Measurements from ENCODE around the gene LEMD3. TPM values are rescaled to one million over a fixed set of nuclear protein-coding genes. Genes with fewer than 3 reads are reported as not detected.

LEMD3 gene
- total RNA-seq, 1 experiment from 2014 or later: 46.8 TPM

DNA sequence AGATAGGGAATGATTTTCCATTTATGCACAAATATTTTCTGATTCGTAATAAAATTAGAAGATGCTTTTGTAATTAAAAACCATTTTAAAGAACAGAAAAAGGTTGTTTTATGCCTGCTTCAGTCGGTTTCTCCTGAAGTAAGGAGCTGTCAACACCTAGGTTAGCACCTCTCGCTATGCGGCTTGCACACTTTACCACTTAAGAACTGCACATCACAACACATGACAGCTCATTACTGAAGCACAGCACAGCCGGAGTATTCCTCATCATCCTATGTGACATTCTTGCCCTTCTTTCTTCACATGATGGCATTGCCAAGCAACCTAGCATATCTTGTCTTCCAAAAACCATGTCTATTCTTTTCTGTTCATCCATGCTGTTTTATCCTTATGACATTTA lies 42.9 kb upstream of the LEMD3 start:
- no peaks in the 10 kb centered on the region for H3K9me3 Mint-ChIP-seq (ENCODE audit: low read depth, unreplicated experiment)
- H3K27ac Mint-ChIP-seq (ENCODE audit: unreplicated experiment): no peak overlapping the region
- BruUV-seq (replicated peaks): no TSS peak
- TF ChIP-seq, protein P1, sequence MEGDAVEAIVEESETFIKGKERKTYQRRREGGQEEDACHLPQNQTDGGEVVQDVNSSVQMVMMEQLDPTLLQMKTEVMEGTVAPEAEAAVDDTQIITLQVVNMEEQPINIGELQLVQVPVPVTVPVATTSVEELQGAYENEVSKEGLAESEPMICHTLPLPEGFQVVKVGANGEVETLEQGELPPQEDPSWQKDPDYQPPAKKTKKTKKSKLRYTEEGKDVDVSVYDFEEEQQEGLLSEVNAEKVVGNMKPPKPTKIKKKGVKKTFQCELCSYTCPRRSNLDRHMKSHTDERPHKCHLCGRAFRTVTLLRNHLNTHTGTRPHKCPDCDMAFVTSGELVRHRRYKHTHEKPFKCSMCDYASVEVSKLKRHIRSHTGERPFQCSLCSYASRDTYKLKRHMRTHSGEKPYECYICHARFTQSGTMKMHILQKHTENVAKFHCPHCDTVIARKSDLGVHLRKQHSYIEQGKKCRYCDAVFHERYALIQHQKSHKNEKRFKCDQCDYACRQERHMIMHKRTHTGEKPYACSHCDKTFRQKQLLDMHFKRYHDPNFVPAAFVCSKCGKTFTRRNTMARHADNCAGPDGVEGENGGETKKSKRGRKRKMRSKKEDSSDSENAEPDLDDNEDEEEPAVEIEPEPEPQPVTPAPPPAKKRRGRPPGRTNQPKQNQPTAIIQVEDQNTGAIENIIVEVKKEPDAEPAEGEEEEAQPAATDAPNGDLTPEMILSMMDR (IDR thresholded peaks at IDR 0.05; ENCODE audit: unreplicated experiment): no peak
- H3K27me3 Mint-ChIP-seq (ENCODE audit: unreplicated experiment): peaks cover 19% of the 10 kb centered on the region
- CTCF ChIA-PET: interaction anchor here (1.1 to 1.7 kb wide), 2 partner anchors 106 to 330 kb away, joined by 4 to 5 read pairs; no protein-coding TSS in a partner anchor
- H3K4me1 Mint-ChIP-seq (ENCODE audit: low read depth, unreplicated experiment): peaks cover 8% of the 10 kb centered on the region
- H3K4me3 Mint-ChIP-seq (ENCODE audit: low read depth, unreplicated experiment): no peak overlapping the region
- intact Hi-C loops (cut with micrococcal nuclease; ENCODE audit: unreplicated experiment): no loop called here
- H3K36me3 Mint-ChIP-seq (ENCODE audit: insufficient read depth, unreplicated experiment): no peaks in the 10 kb centered on the region
- DNase-seq: no peak

GRCh38 chr12:65133879-65134278 lies 35.5 kb upstream of the LEMD3 start:
- DNase-seq: no peak
- BruUV-seq (replicated peaks): no TSS peak
- H3K36me3 Mint-ChIP-seq (ENCODE audit: insufficient read depth, unreplicated experiment): no peaks in the 10 kb centered on the region
- CTCF ChIA-PET: no interaction called here
- no peaks in the 10 kb centered on the region for H3K4me1 Mint-ChIP-seq (ENCODE audit: low read depth, unreplicated experiment)
- H3K4me3 Mint-ChIP-seq (ENCODE audit: low read depth, unreplicated experiment): no peak overlapping the region
- intact Hi-C loops (cut with micrococcal nuclease; ENCODE audit: unreplicated experiment): no loop called here
- TF ChIP-seq, protein P1 (IDR thresholded peaks at IDR 0.05; ENCODE audit: unreplicated experiment): no peak
- H3K27me3 Mint-ChIP-seq (ENCODE audit: unreplicated experiment): peaks cover 33% of the 10 kb centered on the region
- peaks cover 4% of the 10 kb centered on the region for H3K9me3 Mint-ChIP-seq (ENCODE audit: low read depth, unreplicated experiment)
- no peak overlapping the region for H3K27ac Mint-ChIP-seq (ENCODE audit: unreplicated experiment)

DNA sequence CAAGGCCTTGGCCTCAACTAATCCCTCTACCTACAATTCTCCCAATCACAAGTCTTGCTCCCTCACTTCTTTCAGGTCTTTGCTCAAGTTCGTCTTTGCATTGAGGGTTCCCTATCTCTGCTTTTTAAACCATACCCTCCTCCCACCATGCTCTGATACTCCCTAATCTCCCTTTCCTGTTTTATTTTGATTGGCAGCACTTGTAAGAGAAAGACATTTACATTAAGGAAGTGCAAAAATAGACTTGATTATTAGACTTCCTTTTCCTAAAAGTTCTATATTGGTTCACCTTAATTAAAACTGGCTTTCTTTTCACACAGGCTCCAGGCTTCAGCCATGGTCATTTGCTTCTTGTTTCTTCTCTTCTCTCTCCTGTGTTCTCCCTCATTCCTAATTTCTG lies 30.0 kb upstream of the LEMD3 start:
- CTCF ChIA-PET: no interaction called here
- peaks cover 18% of the 10 kb centered on the region for H3K27me3 Mint-ChIP-seq (ENCODE audit: unreplicated experiment)

GRCh38 chr12:65140738-65141137 lies 28.6 kb upstream of the LEMD3 start:
- no peak overlapping the region for H3K4me3 Mint-ChIP-seq (ENCODE audit: low read depth, unreplicated experiment)
- H3K36me3 Mint-ChIP-seq (ENCODE audit: insufficient read depth, unreplicated experiment): no peaks in the 10 kb centered on the region
- CTCF ChIA-PET: no interaction called here
- TF ChIP-seq, protein P1 (IDR thresholded peaks at IDR 0.05; ENCODE audit: unreplicated experiment): no peak
- peaks cover 16% of the 10 kb centered on the region for H3K27me3 Mint-ChIP-seq (ENCODE audit: unreplicated experiment)
- intact Hi-C loops (cut with micrococcal nuclease; ENCODE audit: unreplicated experiment): no loop called here
- DNase-seq: no peak
- no peaks in the 10 kb centered on the region for H3K4me1 Mint-ChIP-seq (ENCODE audit: low read depth, unreplicated experiment)
- no peak overlapping the region for H3K27ac Mint-ChIP-seq (ENCODE audit: unreplicated experiment)
- H3K9me3 Mint-ChIP-seq (ENCODE audit: low read depth, unreplicated experiment): peaks cover 4% of the 10 kb centered on the region
- BruUV-seq (replicated peaks): no TSS peak

More for the DNA sequence above, 30.0 kb upstream of the LEMD3 start:
- H3K36me3 Mint-ChIP-seq (ENCODE audit: insufficient read depth, unreplicated experiment): no peaks in the 10 kb centered on the region
- DNase-seq: no peak
- no peak overlapping the region for H3K27ac Mint-ChIP-seq (ENCODE audit: unreplicated experiment)
- H3K4me3 Mint-ChIP-seq (ENCODE audit: low read depth, unreplicated experiment): no peak overlapping the region
- intact Hi-C loops (cut with micrococcal nuclease; ENCODE audit: unreplicated experiment): no loop called here
- H3K4me1 Mint-ChIP-seq (ENCODE audit: low read depth, unreplicated experiment): no peaks in the 10 kb centered on the region
- TF ChIP-seq, protein P1 (IDR thresholded peaks at IDR 0.05; ENCODE audit: unreplicated experiment): no peak
- BruUV-seq (replicated peaks): no TSS peak
- H3K9me3 Mint-ChIP-seq (ENCODE audit: low read depth, unreplicated experiment): peaks cover 4% of the 10 kb centered on the region
